GM13977 (cell line): ENCODE results near the gene RHBDL3.
"Not testable (repeated sequence)": the region's sequence is repeated elsewhere in the genome, so short reads cannot be mapped to it uniquely, and the experiment has no call there.

Experiments
- DNase-seq: peaks from one replicate; pipeline ENCODE4 v3.0.0; 2012; ENCODE audit warnings: low spot score
- in situ Hi-C: fragments of 300-500 bp; cut with MboI; formaldehyde crosslinking; loops from one replicate; pipeline ENCODE4 v1.12.0; 2022; ENCODE audit warnings: low sequenced_read_pairs, low pct_unique_long_range_greater_than_20kb, mixed read lengths, inconsistent platforms; ENCODE audit not compliant: unreplicated experiment
- TF ChIP-seq, protein P1 (sequence below): IDR thresholded peaks from 2 replicates; pipeline ENCODE4 v1.5.1; 2012; ENCODE audit warnings: mild to moderate bottlenecking, control low read depth; ENCODE audit not compliant: insufficient read depth; ENCODE audit errors: extremely low read depth, missing control alignments

RHBDL3 gene

DNA sequence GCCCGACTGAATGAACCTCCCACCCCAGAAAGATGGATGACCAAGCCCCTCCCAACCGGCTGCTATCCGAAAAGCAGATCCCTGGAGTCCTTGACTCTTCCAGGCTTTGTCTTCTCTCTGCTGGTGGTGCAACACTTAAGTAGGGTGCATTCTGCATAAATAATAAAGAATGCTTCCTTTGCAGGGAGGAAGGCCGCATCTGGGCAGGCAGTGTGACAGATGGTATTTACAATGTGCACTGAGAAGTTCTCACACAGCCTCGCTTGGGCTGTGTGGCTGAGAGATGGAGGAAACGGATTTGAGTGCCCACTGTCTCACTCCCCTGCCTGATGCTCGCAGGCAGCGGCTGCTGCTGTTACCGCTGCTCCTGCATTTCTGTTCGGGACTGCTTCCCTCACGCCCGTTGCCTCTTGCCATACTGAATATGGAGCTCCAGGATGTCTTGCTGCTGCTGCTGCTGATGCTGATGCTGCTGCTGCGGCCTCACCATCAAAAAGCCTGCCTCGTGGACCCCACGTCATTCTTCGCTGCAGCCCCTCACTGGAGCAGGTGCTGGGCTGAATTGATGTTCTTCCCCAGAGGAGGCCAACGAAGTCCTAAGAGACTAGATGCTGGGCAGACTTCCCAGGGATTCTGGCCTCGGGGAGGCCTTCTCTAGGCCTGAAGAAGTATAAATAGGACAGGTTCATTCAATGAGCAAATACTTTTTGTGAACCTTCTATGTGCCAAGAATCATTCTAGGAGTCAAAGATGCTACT is 7.1 kb upstream of the RHBDL3 start:
- in situ Hi-C loops, result loop anchor here (10.0 kb wide), 1 partner anchor 56 kb away; no protein-coding TSS in a partner anchor
- DNase-seq, result no peak
- TF ChIP-seq, protein P1, sequence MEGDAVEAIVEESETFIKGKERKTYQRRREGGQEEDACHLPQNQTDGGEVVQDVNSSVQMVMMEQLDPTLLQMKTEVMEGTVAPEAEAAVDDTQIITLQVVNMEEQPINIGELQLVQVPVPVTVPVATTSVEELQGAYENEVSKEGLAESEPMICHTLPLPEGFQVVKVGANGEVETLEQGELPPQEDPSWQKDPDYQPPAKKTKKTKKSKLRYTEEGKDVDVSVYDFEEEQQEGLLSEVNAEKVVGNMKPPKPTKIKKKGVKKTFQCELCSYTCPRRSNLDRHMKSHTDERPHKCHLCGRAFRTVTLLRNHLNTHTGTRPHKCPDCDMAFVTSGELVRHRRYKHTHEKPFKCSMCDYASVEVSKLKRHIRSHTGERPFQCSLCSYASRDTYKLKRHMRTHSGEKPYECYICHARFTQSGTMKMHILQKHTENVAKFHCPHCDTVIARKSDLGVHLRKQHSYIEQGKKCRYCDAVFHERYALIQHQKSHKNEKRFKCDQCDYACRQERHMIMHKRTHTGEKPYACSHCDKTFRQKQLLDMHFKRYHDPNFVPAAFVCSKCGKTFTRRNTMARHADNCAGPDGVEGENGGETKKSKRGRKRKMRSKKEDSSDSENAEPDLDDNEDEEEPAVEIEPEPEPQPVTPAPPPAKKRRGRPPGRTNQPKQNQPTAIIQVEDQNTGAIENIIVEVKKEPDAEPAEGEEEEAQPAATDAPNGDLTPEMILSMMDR, result no peak

DNA sequence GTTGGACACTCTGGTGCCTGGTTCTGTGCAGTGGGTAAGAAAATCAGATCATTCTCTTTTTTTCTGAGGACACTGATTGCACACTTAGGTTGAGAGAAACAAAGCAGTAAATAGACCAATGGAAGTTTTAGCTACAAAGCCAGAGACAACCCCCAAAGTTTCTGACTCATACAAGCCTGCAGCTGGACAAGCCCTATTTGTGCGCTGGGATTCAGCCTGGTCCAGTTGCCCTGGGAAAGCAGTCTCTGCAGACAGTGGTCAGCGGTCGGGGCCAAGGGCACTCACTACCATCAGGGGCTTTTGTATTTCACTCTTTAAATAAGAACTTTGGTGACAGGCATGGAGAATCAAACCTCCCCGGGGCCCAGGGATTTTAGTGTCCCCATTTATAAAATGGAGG is 6.0 kb upstream of the RHBDL3 start:
- DNase-seq, result no peak
- TF ChIP-seq, protein P1, result no peak
- in situ Hi-C loops, result loop anchor here (10.0 kb wide), 1 partner anchor 55 kb away; no protein-coding TSS in a partner anchor

DNA sequence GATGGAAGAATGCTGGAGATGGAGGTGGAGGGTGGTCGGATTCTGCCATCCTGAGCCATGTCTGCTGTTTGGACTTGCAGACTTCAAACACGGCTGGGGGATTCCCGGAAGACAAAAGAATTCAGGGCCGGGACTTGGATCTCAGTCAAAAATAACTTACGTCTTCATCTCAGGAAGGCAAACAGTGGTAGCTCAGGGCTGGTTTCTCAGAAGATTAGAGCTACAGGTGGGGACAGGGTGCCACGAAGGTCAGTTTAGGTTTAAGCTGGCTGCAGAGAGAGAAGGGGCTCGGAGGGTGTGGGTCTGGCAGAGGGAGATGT is 4.3 kb upstream of the RHBDL3 start:
- in situ Hi-C loops, result no loop called here
- TF ChIP-seq, protein P1, result no peak
- no peak for DNase-seq

DNA sequence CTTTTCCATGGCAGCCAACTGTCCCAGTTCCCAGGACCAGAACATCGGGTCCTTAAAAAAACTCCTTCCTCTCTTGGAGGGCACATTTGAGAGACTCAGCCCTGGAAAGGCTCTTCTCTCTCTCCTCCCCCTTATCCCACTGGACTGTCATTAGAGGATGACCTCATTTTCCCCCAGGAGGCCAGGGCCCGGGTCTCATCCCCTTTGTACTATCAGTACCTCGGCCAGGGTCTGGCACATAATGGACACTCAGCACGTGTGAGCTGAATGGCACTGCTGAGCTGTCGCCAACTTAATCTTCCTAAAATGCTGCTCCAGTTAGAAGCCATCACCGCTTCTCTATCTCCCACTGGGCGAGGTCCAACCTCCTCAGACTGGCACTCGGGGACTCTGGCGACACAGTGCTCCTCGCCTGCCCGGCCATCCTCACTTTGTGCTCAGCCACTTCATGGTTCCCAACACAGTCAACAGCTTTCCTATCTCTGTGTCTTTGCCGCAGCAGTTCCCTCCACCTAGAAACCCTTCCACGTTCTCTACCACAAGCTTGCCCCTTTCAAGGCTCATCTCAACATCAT is 3.6 kb upstream of the RHBDL3 start:
- in situ Hi-C loops, result no loop called here
- DNase-seq, result no peak
- TF ChIP-seq, protein P1, result no peak

DNA sequence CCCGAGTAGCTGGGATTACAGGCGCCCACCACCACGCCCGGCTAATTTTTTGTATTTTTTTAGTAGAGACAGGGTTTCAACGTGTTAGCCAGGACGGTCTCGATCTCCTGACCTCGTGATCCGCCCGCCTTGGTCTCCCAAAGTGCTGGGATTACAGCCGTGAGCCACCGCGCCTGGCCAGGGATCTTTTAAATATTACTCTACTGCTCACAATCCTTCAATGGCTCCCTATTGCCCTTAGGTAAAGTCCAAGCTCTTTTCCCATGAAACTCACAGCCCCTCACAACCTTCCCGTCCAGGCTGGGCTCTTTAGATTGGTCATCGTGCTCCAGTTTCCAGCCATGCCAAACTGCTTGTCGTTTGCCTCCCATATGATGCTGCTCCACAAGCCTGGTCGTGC is 2.1 kb upstream of the RHBDL3 start:
- in situ Hi-C loops, result not testable (repeated sequence)

DNA sequence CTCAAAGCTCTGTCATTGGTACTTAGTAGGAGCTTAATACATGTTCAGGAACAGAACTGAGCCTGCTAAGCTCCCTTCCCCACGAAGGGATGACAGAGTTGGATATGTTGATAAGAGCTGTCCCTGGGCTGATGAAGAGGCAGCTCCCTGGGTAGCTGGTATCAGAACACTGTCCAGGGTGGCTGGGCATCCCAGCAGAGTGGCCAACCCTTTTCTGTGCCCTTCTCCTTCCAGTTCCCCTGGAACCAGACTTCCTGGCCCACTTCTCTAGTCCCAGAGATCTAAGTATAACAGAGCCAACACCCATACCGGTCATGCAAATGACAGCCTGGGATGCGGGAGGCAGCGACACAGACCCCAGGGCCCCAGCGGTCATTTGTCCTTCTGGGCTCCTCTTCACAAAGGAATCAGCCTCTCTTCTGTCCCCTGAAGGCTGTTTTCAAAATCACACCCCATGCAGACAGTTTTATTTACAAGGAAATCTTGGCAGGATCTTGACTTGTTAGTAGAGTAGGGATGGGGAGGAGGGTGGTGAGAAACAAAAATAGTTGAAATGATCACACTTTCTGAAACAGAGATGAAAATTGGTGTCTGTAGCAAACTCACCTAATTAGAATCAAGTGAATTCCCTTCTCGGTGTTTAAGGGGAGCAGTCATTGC is 1.4 kb upstream of the RHBDL3 start:
- no peak for DNase-seq
- TF ChIP-seq, protein P1, result no peak
- in situ Hi-C loops, result no loop called here

More for the DNA sequence above, 2.1 kb upstream of the RHBDL3 start:
- DNase-seq, result not testable (repeated sequence)

DNA sequence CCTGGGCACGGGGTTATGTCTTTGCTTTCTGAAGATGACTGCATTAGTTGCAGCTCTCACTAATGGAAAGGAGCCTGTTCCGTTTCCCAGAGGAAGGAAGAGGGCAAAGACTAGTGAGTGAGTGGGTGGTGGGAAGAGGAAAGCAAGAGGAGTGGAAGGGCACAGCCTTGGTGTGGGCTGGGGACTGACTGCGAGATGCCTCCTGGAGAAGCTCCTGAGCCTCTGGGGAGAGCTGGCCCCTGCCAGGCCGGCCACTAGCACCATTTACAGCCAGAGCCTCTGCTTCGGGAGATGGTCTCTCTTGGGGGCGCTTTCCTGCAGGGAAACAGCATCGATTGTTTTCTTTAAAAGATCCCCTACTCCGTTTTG is 825 bp upstream of the RHBDL3 start:
- in situ Hi-C loops, result no loop called here
- TF ChIP-seq, protein P1, result no peak
- no peak for DNase-seq
